ENCODE measurements around the gene DMXL2.

DMXL2 gene

DNA sequence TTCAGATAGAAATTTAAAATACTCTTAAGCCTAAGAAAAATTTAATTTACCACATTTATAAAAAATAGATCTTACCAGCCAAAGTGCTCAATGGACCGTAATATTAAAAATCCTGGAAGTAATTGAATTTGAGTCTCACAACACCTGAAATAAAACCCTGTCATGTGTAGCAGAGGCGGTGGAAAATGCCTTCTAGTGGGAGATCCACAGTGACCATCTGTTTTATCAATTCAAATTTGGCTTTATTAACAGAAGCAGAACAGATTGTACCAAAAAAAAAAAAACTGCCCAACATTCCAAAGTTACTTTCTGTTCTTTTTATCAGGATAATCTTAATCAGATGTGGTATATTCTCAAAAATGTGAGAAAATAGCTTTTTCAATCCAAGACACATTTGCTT, 71.7 kb downstream of the DMXL2 start:
- ChIA-PET POLR2A (no interaction called here), CTCF (no interaction called here)
- TF ChIP-seq PATZ1 (tag by site-specific recombination; IDR thresholded peaks at IDR 0.05): no peak
- no peak for TF ChIP-seq ZNF280D (tag by site-specific recombination; IDR thresholded peaks at IDR 0.05)
- TF ChIP-seq, protein P1, sequence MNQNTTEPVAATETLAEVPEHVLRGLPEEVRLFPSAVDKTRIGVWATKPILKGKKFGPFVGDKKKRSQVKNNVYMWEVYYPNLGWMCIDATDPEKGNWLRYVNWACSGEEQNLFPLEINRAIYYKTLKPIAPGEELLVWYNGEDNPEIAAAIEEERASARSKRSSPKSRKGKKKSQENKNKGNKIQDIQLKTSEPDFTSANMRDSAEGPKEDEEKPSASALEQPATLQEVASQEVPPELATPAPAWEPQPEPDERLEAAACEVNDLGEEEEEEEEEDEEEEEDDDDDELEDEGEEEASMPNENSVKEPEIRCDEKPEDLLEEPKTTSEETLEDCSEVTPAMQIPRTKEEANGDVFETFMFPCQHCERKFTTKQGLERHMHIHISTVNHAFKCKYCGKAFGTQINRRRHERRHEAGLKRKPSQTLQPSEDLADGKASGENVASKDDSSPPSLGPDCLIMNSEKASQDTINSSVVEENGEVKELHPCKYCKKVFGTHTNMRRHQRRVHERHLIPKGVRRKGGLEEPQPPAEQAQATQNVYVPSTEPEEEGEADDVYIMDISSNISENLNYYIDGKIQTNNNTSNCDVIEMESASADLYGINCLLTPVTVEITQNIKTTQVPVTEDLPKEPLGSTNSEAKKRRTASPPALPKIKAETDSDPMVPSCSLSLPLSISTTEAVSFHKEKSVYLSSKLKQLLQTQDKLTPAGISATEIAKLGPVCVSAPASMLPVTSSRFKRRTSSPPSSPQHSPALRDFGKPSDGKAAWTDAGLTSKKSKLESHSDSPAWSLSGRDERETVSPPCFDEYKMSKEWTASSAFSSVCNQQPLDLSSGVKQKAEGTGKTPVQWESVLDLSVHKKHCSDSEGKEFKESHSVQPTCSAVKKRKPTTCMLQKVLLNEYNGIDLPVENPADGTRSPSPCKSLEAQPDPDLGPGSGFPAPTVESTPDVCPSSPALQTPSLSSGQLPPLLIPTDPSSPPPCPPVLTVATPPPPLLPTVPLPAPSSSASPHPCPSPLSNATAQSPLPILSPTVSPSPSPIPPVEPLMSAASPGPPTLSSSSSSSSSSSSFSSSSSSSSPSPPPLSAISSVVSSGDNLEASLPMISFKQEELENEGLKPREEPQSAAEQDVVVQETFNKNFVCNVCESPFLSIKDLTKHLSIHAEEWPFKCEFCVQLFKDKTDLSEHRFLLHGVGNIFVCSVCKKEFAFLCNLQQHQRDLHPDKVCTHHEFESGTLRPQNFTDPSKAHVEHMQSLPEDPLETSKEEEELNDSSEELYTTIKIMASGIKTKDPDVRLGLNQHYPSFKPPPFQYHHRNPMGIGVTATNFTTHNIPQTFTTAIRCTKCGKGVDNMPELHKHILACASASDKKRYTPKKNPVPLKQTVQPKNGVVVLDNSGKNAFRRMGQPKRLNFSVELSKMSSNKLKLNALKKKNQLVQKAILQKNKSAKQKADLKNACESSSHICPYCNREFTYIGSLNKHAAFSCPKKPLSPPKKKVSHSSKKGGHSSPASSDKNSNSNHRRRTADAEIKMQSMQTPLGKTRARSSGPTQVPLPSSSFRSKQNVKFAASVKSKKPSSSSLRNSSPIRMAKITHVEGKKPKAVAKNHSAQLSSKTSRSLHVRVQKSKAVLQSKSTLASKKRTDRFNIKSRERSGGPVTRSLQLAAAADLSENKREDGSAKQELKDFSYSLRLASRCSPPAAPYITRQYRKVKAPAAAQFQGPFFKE (tag by site-specific recombination; IDR thresholded peaks at IDR 0.05; ENCODE audit: borderline replicate concordance): no peak
- no peak for TF ChIP-seq ZNF629 (tag by site-specific recombination; IDR thresholded peaks at IDR 0.05)
- no peak for TF ChIP-seq ZNF548 (tag by site-specific recombination; IDR thresholded peaks at IDR 0.05)
- TF ChIP-seq HOXC10 (CRISPR knock-in tag; IDR thresholded peaks at IDR 0.05): no peak
- TF ChIP-seq ZNF274 (IDR thresholded peaks at IDR 0.05; ENCODE audit: low read length): no peak
- TF ChIP-seq ZNF274 (tag by site-specific recombination; IDR thresholded peaks at IDR 0.05; ENCODE audit: borderline replicate concordance): no peak
- TF ChIP-seq ZNF138 (tag by site-specific recombination; IDR thresholded peaks at IDR 0.05; ENCODE audit: borderline replicate concordance): no peak
- no peak for TF ChIP-seq ZNF701 (tag by site-specific recombination; IDR thresholded peaks at IDR 0.05)
- Histone ChIP-seq H3K4me3 (ENCODE audit: low read depth, low read length) (no peak overlapping the region), H3K4me1 (ENCODE audit: control insufficient read depth, insufficient read depth, low read length) (no peaks in the 10 kb centered on the region), H3K36me3 (ENCODE audit: control insufficient read depth in 2 of 2, insufficient read depth in 1 of 2, low read length in 2 of 2) (no peaks in the 10 kb centered on the region), H3K9me3 (ENCODE audit: control insufficient read depth, insufficient read depth, low read depth, low read length) (no peaks in the 10 kb centered on the region), H3K27ac (ENCODE audit: extremely low read depth, low read depth, low read length) (no peak overlapping the region)

DNA sequence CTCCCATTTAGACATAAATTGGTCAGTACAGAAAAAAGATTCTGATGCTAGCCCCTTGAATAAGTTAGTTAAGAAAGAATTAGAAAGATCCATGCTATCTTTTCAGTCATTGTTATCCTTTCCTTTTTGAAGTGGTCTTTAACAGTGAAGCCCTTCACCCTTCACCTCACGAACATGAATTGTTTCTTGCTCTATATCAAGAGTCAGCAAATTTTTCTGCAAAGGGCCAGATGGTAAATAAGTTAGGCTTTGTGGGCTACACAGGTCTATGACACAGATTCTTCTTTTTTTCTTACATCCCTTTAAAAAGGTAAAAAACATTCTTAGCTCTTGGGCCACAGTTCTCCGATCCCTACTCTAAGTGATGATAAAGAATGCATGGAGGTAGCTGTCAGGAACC, 74.9 kb downstream of the DMXL2 start:
- no peak overlapping the region for H3K4me3 ChIP-seq (ENCODE audit: low read depth, low read length)
- H3K27ac ChIP-seq (ENCODE audit: extremely low read depth, low read depth, low read length): no peak overlapping the region
- TF ChIP-seq, protein P2, sequence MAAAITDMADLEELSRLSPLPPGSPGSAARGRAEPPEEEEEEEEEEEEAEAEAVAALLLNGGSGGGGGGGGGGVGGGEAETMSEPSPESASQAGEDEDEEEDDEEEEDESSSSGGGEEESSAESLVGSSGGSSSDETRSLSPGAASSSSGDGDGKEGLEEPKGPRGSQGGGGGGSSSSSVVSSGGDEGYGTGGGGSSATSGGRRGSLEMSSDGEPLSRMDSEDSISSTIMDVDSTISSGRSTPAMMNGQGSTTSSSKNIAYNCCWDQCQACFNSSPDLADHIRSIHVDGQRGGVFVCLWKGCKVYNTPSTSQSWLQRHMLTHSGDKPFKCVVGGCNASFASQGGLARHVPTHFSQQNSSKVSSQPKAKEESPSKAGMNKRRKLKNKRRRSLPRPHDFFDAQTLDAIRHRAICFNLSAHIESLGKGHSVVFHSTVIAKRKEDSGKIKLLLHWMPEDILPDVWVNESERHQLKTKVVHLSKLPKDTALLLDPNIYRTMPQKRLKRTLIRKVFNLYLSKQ (tag by site-specific recombination; IDR thresholded peaks at IDR 0.05; ENCODE audit: borderline replicate concordance): no peak
- TF ChIP-seq MYNN (tag by site-specific recombination; IDR thresholded peaks at IDR 0.05; ENCODE audit: borderline replicate concordance) (no peak), OVOL3 (tag by site-specific recombination; IDR thresholded peaks at IDR 0.05) (no peak), ZNF140 (tag by site-specific recombination; IDR thresholded peaks at IDR 0.05) (no peak), ZNF202 (tag by site-specific recombination; IDR thresholded peaks at IDR 0.05; ENCODE audit: borderline replicate concordance) (no peak), ZNF10 (tag by site-specific recombination; IDR thresholded peaks at IDR 0.05) (no peak)
- no peaks in the 10 kb centered on the region for H3K4me1 ChIP-seq (ENCODE audit: control insufficient read depth, insufficient read depth, low read length)
- no peaks in the 10 kb centered on the region for H3K9me3 ChIP-seq (ENCODE audit: control insufficient read depth, insufficient read depth, low read depth, low read length)
- no peaks in the 10 kb centered on the region for H3K36me3 ChIP-seq (ENCODE audit: control insufficient read depth in 2 of 2, insufficient read depth in 1 of 2, low read length in 2 of 2)
- ChIA-PET CTCF (interaction anchor here (0.7 kb wide), 1 partner anchor 1081 kb away, joined by 3 read pairs; no protein-coding TSS in a partner anchor), POLR2A (no interaction called here)
